BJ (cell line): ENCODE measurements around the gene PRAMEF12. TPM values are rescaled to one million over a fixed set of nuclear protein-coding genes. Genes with fewer than 3 reads are reported as not detected.
A peak's percentile ranks its signal among the peaks of the same experiment; 100 is the strongest.

Experiments
- CTCF ChIA-PET: fragments of 350-600 bp; formaldehyde crosslinking; extraction: SDS; loops from one replicate; lab custom pipeline; 2021; ENCODE audit warnings: antibody characterized with exemption, inconsistent platforms; lab: Yijun Ruan, JAX
- POLR2A ChIA-PET: fragments of 300-600 bp; sonication (Branson Sonifier 250); formaldehyde crosslinking; extraction: SDS; loops from one replicate; lab custom pipeline; 2021; ENCODE audit warnings: antibody characterized with exemption; lab: Charles Lee
- DNase-seq: peaks from one replicate; pipeline ENCODE4 v3.0.0-alpha.2; 2011; ENCODE audit warnings: low read depth
- H3K27me3 ChIP-seq: 2 replicates; pipeline ENCODE4 v1.6.0; 2011; ENCODE audit warnings: low read length; ENCODE audit not compliant: control insufficient read depth, insufficient read depth
- H3K36me3 ChIP-seq: 2 replicates; pipeline ENCODE4 v1.5.1; 2011; ENCODE audit warnings: low read length; ENCODE audit not compliant: control insufficient read depth, insufficient read depth
- H3K4me3 ChIP-seq: 2 replicates; pipeline ENCODE4 v1.5.1; 2011; ENCODE audit warnings: low read depth, mild to moderate bottlenecking, control low read depth, low read length
- CTCF ChIP-seq: IDR thresholded peaks from 2 replicates; pipeline ENCODE4 v1.5.1; 2011; ENCODE audit warnings: low read depth, mild to moderate bottlenecking, control low read depth, inconsistent platforms, low read length, moderate library complexity; ENCODE audit not compliant: insufficient read depth
- polyA plus RNA-seq: library from polyadenylated mRNA; depleted of rRNA; stranded (reverse); fragments of >200 nt; gene quantifications from 2 replicates; pipeline ENCODE4 v1.2.3, GENCODE V29; 2011

The PRAMEF12 gene
- polyA plus RNA-seq, 1 experiment = not detected

GRCh38 chr1:12739613-12740012 is 33.9 kb upstream of the PRAMEF12 start:
- Histone ChIP-seq H3K27me3 (no peaks in the 10 kb centered on the region), H3K36me3 (no peaks in the 10 kb centered on the region), H3K4me3 (no peak overlapping the region)
- no peak for DNase-seq
- POLR2A ChIA-PET = no interaction called here
- no peak for TF ChIP-seq CTCF
- CTCF ChIA-PET = no interaction called here

GRCh38 chr1:12741946-12742345 is 31.6 kb upstream of the PRAMEF12 start:
- no peak overlapping the region for H3K4me3 ChIP-seq
- ChIA-PET CTCF (no interaction called here), POLR2A (no interaction called here)
- no peaks in the 10 kb centered on the region for H3K36me3 ChIP-seq
- H3K27me3 ChIP-seq = no peaks in the 10 kb centered on the region
- no peak for TF ChIP-seq CTCF
- DNase-seq = no peak

GRCh38 chr1:12745126-12745991 is 28.2 kb upstream of the PRAMEF12 start:
- ChIA-PET POLR2A (interaction anchor here (0.6 kb wide), 1 partner anchor 19 kb away, joined by 3 read pairs; no protein-coding TSS in a partner anchor), CTCF (no interaction called here)
- H3K36me3 ChIP-seq = no peaks in the 10 kb centered on the region
- H3K27me3 ChIP-seq = no peaks in the 10 kb centered on the region
- TF ChIP-seq CTCF = no peak
- DNase-seq = peak; percentile 31
- no peak overlapping the region for H3K4me3 ChIP-seq

- no peak for DNase-seq
- H3K36me3 ChIP-seq = no peaks in the 10 kb centered on the region
- no peaks in the 10 kb centered on the region for H3K27me3 ChIP-seq
- ChIA-PET POLR2A (interaction anchor here (0.6 kb wide), 1 partner anchor 19 kb away, joined by 3 read pairs; no protein-coding TSS in a partner anchor), CTCF (no interaction called here)
- no peak for TF ChIP-seq CTCF
- H3K4me3 ChIP-seq = no peak within 1 kb of the TSS
Measured at GRCh38 chr1:12745992-12746323, 27.6 kb upstream of the PRAMEF12 start, which contains the start of gene CFAP107. TSS of gene CFAP107 (plus strand) at chr1:12746200. CDS start at chr1:12746431, 231 bp downstream.

GRCh38 chr1:12748778-12749355 is 24.7 kb upstream of the PRAMEF12 start:
- Histone ChIP-seq H3K4me3 (no peak overlapping the region), H3K36me3 (no peaks in the 10 kb centered on the region), H3K27me3 (no peaks in the 10 kb centered on the region)
- DNase-seq = no peak
- ChIA-PET CTCF (no interaction called here), POLR2A (no interaction called here)
- no peak for TF ChIP-seq CTCF
